Mammary microvascular endothelial cell (primary cell): ENCODE results near the gene ZNF791. TPM values are rescaled to one million over a fixed set of nuclear protein-coding genes. Genes with fewer than 3 reads are reported as not detected.

ENCODE experiments used
- total RNA-seq: library from RNA; depleted of rRNA; stranded (reverse); fragments of >200 nt; gene quantifications from 2 replicates; pipeline ENCODE4 v1.2.3, GENCODE V29; 2015

Gene ZNF791
- 9.2 and 17.8 TPM in 2 replicates for total RNA-seq

DNA sequence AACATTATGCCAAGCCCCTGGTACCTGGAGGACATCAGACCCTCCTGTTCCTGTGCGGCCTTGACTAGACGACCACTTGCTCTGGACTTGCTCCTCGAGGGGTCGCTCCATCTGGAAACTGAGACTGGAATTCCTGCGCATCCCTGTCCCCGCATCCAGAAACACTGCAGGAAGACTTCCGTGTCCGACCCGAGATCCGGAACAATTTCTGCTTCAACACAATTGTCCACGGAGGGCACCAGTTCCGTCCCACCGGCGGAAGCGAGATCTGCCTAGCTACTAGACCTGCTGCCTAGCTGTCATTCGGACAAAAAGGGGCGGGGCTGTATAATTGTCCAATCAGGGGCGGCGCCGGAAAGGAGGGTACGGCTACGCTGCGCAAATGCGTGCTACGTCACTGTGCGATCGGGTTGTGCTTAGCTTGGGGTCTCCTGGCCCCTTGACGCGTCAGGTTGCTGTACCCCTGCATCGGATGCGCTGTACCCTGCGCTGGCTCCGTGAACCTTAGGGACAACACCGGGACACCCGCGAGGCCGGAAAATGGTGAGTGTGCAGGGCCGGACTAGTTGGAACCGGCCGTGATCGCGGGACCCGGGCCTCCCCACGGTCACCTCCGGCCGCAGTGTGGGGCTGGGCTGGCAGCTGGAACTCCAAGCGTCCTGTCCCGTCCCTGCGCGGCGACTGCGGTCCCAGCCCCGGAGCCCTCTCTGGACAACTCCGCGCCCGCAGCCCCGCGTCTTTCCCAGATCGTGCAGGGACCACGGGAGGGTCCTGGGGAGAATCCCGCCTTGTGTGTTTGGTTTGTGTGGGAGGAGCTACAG, at the start of gene ZNF791, which contains the start of gene ZNF490:
ZNF791 (plus strand) TSS at position 381 of the 821 bp plus-strand sequence; CDS start at position 541, 160 bp downstream.
ZNF490 (minus strand) TSS at position 274 of the 821 bp plus-strand sequence; CDS start at position 141, 133 bp downstream.

DNA sequence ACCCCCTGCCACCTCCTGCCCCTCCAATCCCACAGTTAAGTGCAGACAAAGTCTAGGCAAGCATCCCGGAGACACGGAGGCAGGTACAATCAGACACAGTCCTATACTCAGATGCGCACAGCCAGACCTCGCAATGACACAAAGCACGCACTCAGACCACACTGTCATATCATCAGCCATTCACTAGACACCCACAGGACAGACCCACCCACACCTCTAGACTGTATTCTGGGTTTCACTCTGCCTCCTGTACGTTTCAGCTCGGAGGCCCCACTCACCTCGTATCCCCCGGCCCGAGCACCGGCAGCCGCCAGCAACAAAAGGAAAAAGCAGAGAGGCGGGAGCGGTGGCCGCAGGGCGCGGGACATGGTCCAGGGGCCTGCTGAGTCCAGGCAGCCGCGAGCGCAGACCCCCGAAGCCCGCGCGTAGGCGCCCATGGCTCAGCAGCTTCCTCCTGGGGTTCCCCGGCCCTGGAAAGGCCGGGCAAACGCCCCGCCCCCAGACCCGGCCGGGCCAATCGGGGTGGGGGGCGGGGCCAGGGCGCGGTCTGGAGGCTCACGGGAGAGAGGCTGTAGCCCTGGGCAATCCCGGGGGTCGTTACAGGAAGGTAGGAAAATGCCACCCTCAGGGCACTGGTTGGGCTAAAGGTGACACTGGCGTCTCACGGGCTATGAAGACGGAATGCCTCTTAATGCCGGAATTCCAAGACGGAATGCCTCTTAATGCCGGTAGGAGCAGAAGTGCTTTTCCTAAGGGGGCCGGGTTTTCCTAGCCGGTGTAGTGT, 55.7 kb downstream of the ZNF791 start, which contains the start of the genes MAN2B1 and WDR83:
MAN2B1 (minus strand) TSS at position 478 of the 784 bp plus-strand sequence; CDS start at position 437, 41 bp downstream.
WDR83 (plus strand) TSS at position 543 of the 784 bp plus-strand sequence. CDS start 2,984 bp downstream, outside the sequence.

GRCh38 chr19:12681074-12681987, 70.6 kb downstream of the ZNF791 start, which contains the start of gene DHPS:
TSS of gene DHPS (minus strand) at chr19:12681880. CDS start at chr19:12681766, 114 bp downstream.

Other genes starting within 250 kb of the ZNF791 start
- gene ZNF442, start 245.2 kb upstream of the ZNF791 start, total RNA-seq: 0.94 and 2.5 TPM in 2 replicates
- gene ZNF799, start 209.6 kb upstream of the ZNF791 start, total RNA-seq: 2.7 and 5.4 TPM in 2 replicates
- 1.3 and 1.8 TPM in 2 replicates for gene ZNF443, start 169.9 kb upstream of the ZNF791 start, total RNA-seq
- 0.13 and 1.4 TPM in 2 replicates for gene ZNF709, start 126.1 kb upstream of the ZNF791 start, total RNA-seq
- 3.8 and 4.0 TPM in 2 replicates for gene ZNF564, start 59.4 kb upstream of the ZNF791 start, total RNA-seq
- 4.5 and 8.0 TPM in 2 replicates for gene ZNF490, start 107 bp upstream of the ZNF791 start, total RNA-seq
- gene MAN2B1, start 55.8 kb downstream of the ZNF791 start, total RNA-seq: 54.9 and 120 TPM in 2 replicates
- gene WDR83, start 55.9 kb downstream of the ZNF791 start, total RNA-seq: 8.2 and 15.2 TPM in 2 replicates
- gene DHPS, start 71.0 kb downstream of the ZNF791 start, total RNA-seq: 75.2 and 80.9 TPM in 2 replicates
- gene GNG14, start 77.1 kb downstream of the ZNF791 start, total RNA-seq: not detected in 2 replicates
- 11.2 and 12.2 TPM in 2 replicates for gene FBXW9, start 85.7 kb downstream of the ZNF791 start, total RNA-seq
- gene TNPO2, start 113.0 kb downstream of the ZNF791 start, total RNA-seq: 15.9 and 22.0 TPM in 2 replicates
- gene TRIR, start 123.8 kb downstream of the ZNF791 start, total RNA-seq: 357 and 460 TPM in 2 replicates
- 101 and 128 TPM in 2 replicates for gene GET3, start 126.6 kb downstream of the ZNF791 start, total RNA-seq
- not detected in 2 replicates for gene BEST2, start 140.9 kb downstream of the ZNF791 start, total RNA-seq
- gene HOOK2, start 164.6 kb downstream of the ZNF791 start, total RNA-seq: 7.1 and 9.2 TPM in 2 replicates
- gene JUNB, start 180.6 kb downstream of the ZNF791 start, total RNA-seq: 64.7 and 67.1 TPM in 2 replicates
- gene PRDX2, start 190.9 kb downstream of the ZNF791 start, total RNA-seq: 201 and 211 TPM in 2 replicates
- gene THSD8, start 191.1 kb downstream of the ZNF791 start, total RNA-seq: not detected in 2 replicates
- gene RNASEH2A, start 195.7 kb downstream of the ZNF791 start, total RNA-seq: 36.4 and 46.4 TPM in 2 replicates
- gene RTBDN, start 223.7 kb downstream of the ZNF791 start, total RNA-seq: not detected in 2 replicates
- 2.6 TPM in 1 of 2 replicates, not detected in the other for gene MAST1, start 227.6 kb downstream of the ZNF791 start, total RNA-seq